RKO (cell line): ENCODE data around the gene NOP16.
A peak's percentile ranks its signal among the peaks of the same experiment; 100 is the strongest.

Experiments used
- DNase-seq: peaks from one replicate; pipeline ENCODE4 v3.0.0-alpha.2; 2016; ENCODE audit warnings: low spot score

NOP16 gene

GRCh38 chr5:176359658-176360057, 28.7 kb downstream of the NOP16 start:
- DNase-seq = peak; percentile 77

- no peak for DNase-seq
Observed at GRCh38 chr5:176356179-176356566, 32.2 kb downstream of the NOP16 start.

- no peak for DNase-seq
Observed at GRCh38 chr5:176355400-176356178, 32.8 kb downstream of the NOP16 start.

GRCh38 chr5:176353533-176353932, 34.9 kb downstream of the NOP16 start:
- no peak for DNase-seq

GRCh38 chr5:176352116-176352878, 36.1 kb downstream of the NOP16 start:
- no peak for DNase-seq

GRCh38 chr5:176350416-176350815, 38.0 kb downstream of the NOP16 start:
- no peak for DNase-seq

- DNase-seq = no peak
Observed at GRCh38 chr5:176342766-176343458, 45.5 kb downstream of the NOP16 start.

GRCh38 chr5:176342158-176342483, 46.3 kb downstream of the NOP16 start:
- DNase-seq = no peak

GRCh38 chr5:176341325-176342157, 46.9 kb downstream of the NOP16 start:
- DNase-seq = no peak

- no peak for DNase-seq
Observed at GRCh38 chr5:176339304-176339703, 49.1 kb downstream of the NOP16 start.

- no peak for DNase-seq
Observed at GRCh38 chr5:176337913-176338312, 50.5 kb downstream of the NOP16 start.

- DNase-seq = no peak
Observed at GRCh38 chr5:176334031-176334770, 54.2 kb downstream of the NOP16 start.
